Neural progenitor cell (in vitro differentiated cells): ENCODE results near the gene SLC17A9. TPM values are rescaled to one million over a fixed set of nuclear protein-coding genes. Genes with fewer than 3 reads are reported as not detected.

Source experiments
- DNase-seq: peaks from one replicate; pipeline ENCODE4 v3.0.0-alpha.2; 2016; ENCODE audit warnings: low spot score
- H2AFZ ChIP-seq: fragments of 200-600 bp; sonication (generic); replicated peaks from 2 replicates; pipeline ENCODE4 v1.6.1; 2016; ENCODE audit warnings: antibody characterized with exemption
- H3F3A ChIP-seq: fragments of 200-600 bp; sonication (generic); 2 replicates; pipeline ENCODE4 v1.6.1; 2016; ENCODE audit warnings: antibody characterized with exemption, low read depth
- H3K27ac ChIP-seq: fragments of 200-600 bp; sonication (generic); 2 replicates; pipeline ENCODE4 v1.5.1; 2016; ENCODE audit warnings: mild to moderate bottlenecking
- H3K27me3 ChIP-seq: fragments of 200-600 bp; sonication (generic); 2 replicates; pipeline ENCODE4 v1.6.1; 2016; ENCODE audit warnings: mild to moderate bottlenecking, moderate library complexity
- H3K36me3 ChIP-seq: fragments of 200-600 bp; sonication (generic); 2 replicates; pipeline ENCODE4 v1.5.1; 2016
- H3K4me1 ChIP-seq: fragments of 200-600 bp; sonication (generic); 2 replicates; pipeline ENCODE4 v1.6.1; 2016; ENCODE audit warnings: mixed run types
- H3K4me2 ChIP-seq: fragments of 200-600 bp; sonication (generic); 2 replicates; pipeline ENCODE4 v1.6.1; 2016
- H3K4me3 ChIP-seq: fragments of 200-600 bp; sonication (generic); 2 replicates; pipeline ENCODE4 v1.5.1; 2016
- H3K79me2 ChIP-seq: fragments of 200-600 bp; sonication (generic); 2 replicates; pipeline ENCODE4 v1.6.1; 2016; ENCODE audit warnings: low read depth
- H3K9ac ChIP-seq: fragments of 200-600 bp; sonication (generic); 2 replicates; pipeline ENCODE4 v1.6.1; 2016
- H3K9me3 ChIP-seq: fragments of 200-600 bp; sonication (generic); 2 replicates; pipeline ENCODE4 v1.5.1; 2016; ENCODE audit warnings: low read depth
- H4K20me1 ChIP-seq: fragments of 200-600 bp; sonication (generic); 2 replicates; pipeline ENCODE4 v1.6.1; 2016; ENCODE audit warnings: low read depth
- H3K27ac Mint-ChIP-seq: 3 replicates; pipeline ENCODE4 v1.8.0; 2021; ENCODE audit warnings: mixed read lengths
- H3K27me3 Mint-ChIP-seq: 2 replicates; pipeline ENCODE4 v1.8.0; 2022; ENCODE audit warnings: low read depth, mild to moderate bottlenecking, inconsistent platforms, moderate library complexity, mixed read lengths; ENCODE audit not compliant: insufficient read depth
- H3K36me3 Mint-ChIP-seq: 3 replicates; pipeline ENCODE4 v1.8.0; 2021; ENCODE audit warnings: mixed read lengths
- H3K4me1 Mint-ChIP-seq: 3 replicates; pipeline ENCODE4 v1.8.0; 2021; ENCODE audit warnings: mixed read lengths
- H3K4me3 Mint-ChIP-seq: 3 replicates; pipeline ENCODE4 v1.8.0; 2021; ENCODE audit warnings: mild to moderate bottlenecking, moderate library complexity, mixed read lengths
- H3K9me3 Mint-ChIP-seq: 3 replicates; pipeline ENCODE4 v1.8.0; 2020; ENCODE audit warnings: mixed read lengths
- CTCF ChIP-seq: fragments of 200-600 bp; sonication (generic); IDR thresholded peaks from 2 replicates; pipeline ENCODE4 v1.5.1; 2017; ENCODE audit warnings: antibody characterized with exemption, mild to moderate bottlenecking
- EZH2 ChIP-seq: fragments of 200-600 bp; sonication (generic); IDR thresholded peaks from 2 replicates; pipeline ENCODE4 v1.6.1; 2017; ENCODE audit warnings: antibody characterized with exemption, mild to moderate bottlenecking, moderate library complexity
- EZH2phosphoT487 ChIP-seq: fragments of 200-600 bp; sonication (generic); IDR thresholded peaks from 2 replicates; pipeline ENCODE4 v1.6.1; 2017; ENCODE audit warnings: antibody characterized with exemption
- total RNA-seq: library from RNA; depleted of rRNA; stranded (reverse); fragments of >200 nt; gene quantifications from 2 replicates; pipeline ENCODE4 v1.2.3, GENCODE V29; 2015; ENCODE audit warnings: low replicate concordance

Gene SLC17A9
- total RNA-seq, 1 donor from 2014 or later, result 0.17 TPM

- Histone ChIP-seq H3K4me2 (no peak overlapping the region), H3K4me1 (peaks cover 11% of the 10 kb centered on the region), H3K9me3 (no peaks in the 10 kb centered on the region), H2AFZ (no peak overlapping the region), H3K27ac (no peak overlapping the region), H3K27me3 (no peaks in the 10 kb centered on the region), H3K9ac (no peak overlapping the region), H3K79me2 (peaks cover 67% of the 10 kb centered on the region), H3F3A (peaks cover 9% of the 10 kb centered on the region), H3K4me3 (no peak overlapping the region), H3K36me3 (no peaks in the 10 kb centered on the region), H4K20me1 (peaks cover 62% of the 10 kb centered on the region)
- DNase-seq, result no peak
- no peak overlapping the region for H3K4me3 Mint-ChIP-seq
- H3K9me3 Mint-ChIP-seq, result no peaks in the 10 kb centered on the region
- TF ChIP-seq CTCF (no peak), EZH2 (no peak), EZH2phosphoT487 (no peak)
- no peak overlapping the region for H3K27ac Mint-ChIP-seq
- peaks cover 18% of the 10 kb centered on the region for H3K4me1 Mint-ChIP-seq
- peaks cover 5% of the 10 kb centered on the region for H3K27me3 Mint-ChIP-seq
- H3K36me3 Mint-ChIP-seq, result peaks cover 26% of the 10 kb centered on the region
Observed at GRCh38 chr20:62941792-62942191, 10.7 kb upstream of the SLC17A9 start.

GRCh38 chr20:62942456-62942855 is 10.1 kb upstream of the SLC17A9 start:
- H4K20me1 ChIP-seq, result peaks cover 67% of the 10 kb centered on the region
- H3K79me2 ChIP-seq, result peaks cover 61% of the 10 kb centered on the region
- no peak overlapping the region for H3K4me3 ChIP-seq
- no peak overlapping the region for H2AFZ ChIP-seq
- no peaks in the 10 kb centered on the region for H3K36me3 ChIP-seq
- H3K4me1 ChIP-seq, result peaks cover 11% of the 10 kb centered on the region
- H3K9me3 ChIP-seq, result no peaks in the 10 kb centered on the region
- H3F3A ChIP-seq, result peaks cover 6% of the 10 kb centered on the region
- no peak overlapping the region for H3K4me2 ChIP-seq
- Mint-ChIP-seq H3K27ac (no peak overlapping the region), H3K36me3 (peaks cover 27% of the 10 kb centered on the region), H3K27me3 (peaks cover 5% of the 10 kb centered on the region), H3K4me3 (no peak overlapping the region), H3K4me1 (peaks cover 14% of the 10 kb centered on the region), H3K9me3 (no peaks in the 10 kb centered on the region)
- H3K9ac ChIP-seq, result no peak overlapping the region
- no peak for DNase-seq
- no peak overlapping the region for H3K27ac ChIP-seq
- H3K27me3 ChIP-seq, result no peaks in the 10 kb centered on the region
- TF ChIP-seq CTCF (no peak), EZH2phosphoT487 (no peak), EZH2 (no peak)

- H3K4me3 Mint-ChIP-seq, result no peak overlapping the region
- Histone ChIP-seq H3K4me2 (no peak overlapping the region), H3K79me2 (peaks cover 63% of the 10 kb centered on the region)
Observed at GRCh38 chr20:62943396-62943795, 9.1 kb upstream of the SLC17A9 start.

More at GRCh38 chr20:62943396-62943795, 9.1 kb upstream of the SLC17A9 start:
- H3K27ac Mint-ChIP-seq, result no peak overlapping the region
- H3K9me3 Mint-ChIP-seq, result no peaks in the 10 kb centered on the region
- peaks cover 35% of the 10 kb centered on the region for H3K36me3 Mint-ChIP-seq
- TF ChIP-seq CTCF, result no peak
- no peak for TF ChIP-seq EZH2phosphoT487
- no peak for TF ChIP-seq EZH2
- no peak overlapping the region for H3K9ac ChIP-seq
- DNase-seq, result no peak
- peaks cover 4% of the 10 kb centered on the region for H3K27me3 Mint-ChIP-seq
- no peaks in the 10 kb centered on the region for H3K27me3 ChIP-seq
- peaks cover 3% of the 10 kb centered on the region for H3F3A ChIP-seq
- H3K9me3 ChIP-seq, result no peaks in the 10 kb centered on the region
- H3K27ac ChIP-seq, result no peak overlapping the region
- H2AFZ ChIP-seq, result no peak overlapping the region
- peaks cover 72% of the 10 kb centered on the region for H4K20me1 ChIP-seq
- no peak overlapping the region for H3K4me3 ChIP-seq
- peaks cover 11% of the 10 kb centered on the region for H3K4me1 ChIP-seq
- H3K4me1 Mint-ChIP-seq, result peaks cover 13% of the 10 kb centered on the region
- no peaks in the 10 kb centered on the region for H3K36me3 ChIP-seq
